Left ventricle myocardium inferior (tissue), 1 donor: ENCODE data around the gene ZCCHC18. TPM values are rescaled to one million over a fixed set of nuclear protein-coding genes. Genes with fewer than 3 reads are reported as not detected.
A peak's percentile ranks its signal among the peaks of the same experiment; 100 is the strongest.

Source experiments
- DNase-seq: peaks from one replicate; pipeline ENCODE4 v3.0.0-alpha.2; 2020
- H3K27ac ChIP-seq: fragments of 200-600 bp; replicated peaks from 2 replicates; pipeline ENCODE4 v1.8.0; 2021
- H3K27me3 ChIP-seq: fragments of 200-600 bp; 2 replicates; pipeline ENCODE4 v1.8.0; 2021; ENCODE audit warnings: low read depth
- H3K36me3 ChIP-seq: fragments of 200-600 bp; 2 replicates; pipeline ENCODE4 v1.8.0; 2021
- H3K4me1 ChIP-seq: fragments of 200-600 bp; 2 replicates; pipeline ENCODE4 v1.8.0; 2021
- H3K4me3 ChIP-seq: fragments of 200-600 bp; 2 replicates; pipeline ENCODE4 v1.8.0; 2021; ENCODE audit warnings: mild to moderate bottlenecking, moderate library complexity
- H3K9me3 ChIP-seq: fragments of 200-600 bp; replicated peaks from 2 replicates; pipeline ENCODE4 v1.8.0; 2021
- CTCF ChIP-seq: fragments of 200-600 bp; IDR thresholded peaks from 2 replicates; pipeline ENCODE4 v1.8.0; 2021; ENCODE audit warnings: antibody characterized with exemption, mild to moderate bottlenecking, borderline replicate concordance
- intact Hi-C: fragments of 100-400 bp; cut with micrococcal nuclease; formaldehyde crosslinking; loops from one replicate; pipeline ENCODE4 v1.11.0; 2022
- total RNA-seq: library from RNA; stranded (reverse); fragmentation: NEBNext Ultra II Directional; extraction: Animal tissue kit (Norgen Biotek cat#: 25700); gene quantifications from one replicate; pipeline ENCODE4 v1.2.1, GENCODE V29; 2021
- donor health status: DM: no; HTN: yes; CAD: no; lungs with severe emphysema.

Gene ZCCHC18
- total RNA-seq, 1 donor from 2014 or later, result 0.99 TPM

- no peaks in the 10 kb centered on the region for H3K9me3 ChIP-seq
- TF ChIP-seq CTCF, result no peak
- no peaks in the 10 kb centered on the region for H3K36me3 ChIP-seq
- no peaks in the 10 kb centered on the region for H3K4me1 ChIP-seq
- H3K4me3 ChIP-seq, result no peak overlapping the region
- intact Hi-C loops, result no loop called here
- DNase-seq, result no peak
- H3K27ac ChIP-seq, result no peak overlapping the region
- no peaks in the 10 kb centered on the region for H3K27me3 ChIP-seq
Measured at GRCh38 chrX:104085477-104085876, 26.8 kb upstream of the ZCCHC18 start.

DNA sequence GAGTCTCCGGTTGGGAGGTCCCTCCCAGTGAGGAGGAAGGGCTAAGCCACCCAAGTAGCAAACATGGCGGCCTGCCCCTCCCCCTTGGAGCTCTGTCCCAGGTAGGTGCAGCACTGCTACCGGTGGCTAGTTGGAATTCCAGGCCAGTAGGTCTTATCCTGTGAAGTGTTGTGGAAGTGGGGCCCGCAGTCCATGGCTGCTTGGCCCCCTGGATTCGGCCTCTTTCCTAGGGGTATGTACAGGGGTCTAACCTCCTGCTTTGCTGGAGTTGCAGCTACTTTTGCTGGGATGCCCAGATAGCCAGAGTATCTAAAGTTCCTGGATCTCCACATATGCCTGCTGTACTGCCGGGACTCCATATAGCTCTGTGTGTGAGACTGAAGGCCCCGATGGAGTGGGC is 26.4 kb upstream of the ZCCHC18 start:
- Histone ChIP-seq H3K27ac (no peak overlapping the region), H3K4me1 (no peaks in the 10 kb centered on the region), H3K4me3 (no peak overlapping the region), H3K36me3 (no peaks in the 10 kb centered on the region), H3K27me3 (peaks cover 1% of the 10 kb centered on the region), H3K9me3 (no peaks in the 10 kb centered on the region)
- intact Hi-C loops, result no loop called here
- no peak for TF ChIP-seq CTCF
- no peak for DNase-seq

DNA sequence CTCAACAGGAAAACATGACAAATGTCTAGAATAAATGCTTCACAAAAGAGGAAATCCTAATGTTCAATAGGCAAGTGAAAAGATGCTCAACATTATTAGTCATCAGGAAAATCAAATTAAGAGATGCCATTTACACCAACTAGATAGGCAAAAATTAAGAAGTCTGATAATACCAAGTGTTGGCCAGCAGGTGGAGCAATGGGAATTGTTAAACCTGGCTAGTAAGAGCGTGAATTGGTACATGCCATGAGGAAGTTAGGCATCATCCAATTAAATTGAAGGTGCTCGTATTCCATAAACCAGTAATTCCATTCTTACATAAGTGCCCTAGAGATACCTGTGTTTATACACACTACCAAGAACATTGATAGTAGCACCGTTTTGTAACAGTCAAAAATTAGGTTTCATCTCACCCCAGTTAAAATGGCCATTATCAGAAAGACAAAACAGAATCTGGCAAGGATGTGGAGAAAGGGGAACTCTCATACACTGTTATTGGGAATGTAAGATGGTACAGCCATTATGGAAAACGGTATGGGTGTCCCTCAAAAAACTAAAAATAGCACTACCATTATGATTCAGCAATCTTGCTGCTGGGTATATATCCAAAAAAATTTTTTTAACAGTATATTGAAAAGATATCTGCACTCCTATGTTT is 14.0 kb upstream of the ZCCHC18 start:
- Histone ChIP-seq H3K4me3 (no peak overlapping the region), H3K4me1 (no peaks in the 10 kb centered on the region), H3K27me3 (peaks cover 7% of the 10 kb centered on the region), H3K9me3 (no peaks in the 10 kb centered on the region), H3K36me3 (no peaks in the 10 kb centered on the region), H3K27ac (no peak overlapping the region)
- no peak for DNase-seq
- intact Hi-C loops, result no loop called here
- TF ChIP-seq CTCF, result peak; percentile 63

- peaks cover 7% of the 10 kb centered on the region for H3K27me3 ChIP-seq
- intact Hi-C loops, result no loop called here
- no peaks in the 10 kb centered on the region for H3K9me3 ChIP-seq
- no peaks in the 10 kb centered on the region for H3K4me1 ChIP-seq
- no peak for TF ChIP-seq CTCF
- H3K27ac ChIP-seq, result no peak overlapping the region
- no peak overlapping the region for H3K4me3 ChIP-seq
- no peaks in the 10 kb centered on the region for H3K36me3 ChIP-seq
- DNase-seq, result no peak
Measured at GRCh38 chrX:104098919-104099318, 13.4 kb upstream of the ZCCHC18 start.

DNA sequence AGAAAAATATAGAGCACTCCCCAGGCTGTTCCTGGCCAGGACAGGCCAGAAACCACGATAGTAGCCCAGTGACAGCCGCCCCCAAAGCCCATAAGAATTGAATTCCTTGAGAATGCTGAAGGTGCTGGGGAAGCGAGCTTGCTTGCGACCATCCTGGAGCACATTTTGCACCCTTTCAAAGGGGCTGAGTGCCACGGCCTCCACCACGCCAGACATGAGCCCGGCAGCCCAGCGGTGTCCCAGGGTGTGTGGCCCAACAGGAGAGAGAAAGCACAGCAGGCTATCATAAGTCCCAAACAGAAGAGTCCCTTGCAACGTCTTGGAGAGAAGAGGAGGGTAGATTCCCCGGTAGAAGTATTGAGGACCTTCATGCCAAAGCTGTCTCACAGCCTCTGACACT is 7.6 kb upstream of the ZCCHC18 start:
- Histone ChIP-seq H3K9me3 (no peaks in the 10 kb centered on the region), H3K4me1 (peaks cover 4% of the 10 kb centered on the region), H3K27ac (no peak overlapping the region), H3K4me3 (no peak overlapping the region), H3K36me3 (no peaks in the 10 kb centered on the region), H3K27me3 (no peaks in the 10 kb centered on the region)
- no peak for DNase-seq
- no peak for TF ChIP-seq CTCF
- intact Hi-C loops, result no loop called here
